NCI-H345 treated with DMSO at 0.1 percent for 48 hours (cell line): ENCODE measurements around the gene RFX8.
A peak's percentile ranks its signal among the peaks of the same experiment; 100 is the strongest.
"Not testable (repeated sequence)": the region's sequence is repeated elsewhere in the genome, so short reads cannot be mapped to it uniquely, and the experiment has no call there.

Experiments used
- DNase-seq: peaks from one replicate; lab custom pipeline; 2025; ENCODE audit not compliant: unreplicated experiment; lab: John Stamatoyannopoulos, UW

RFX8 gene

DNA sequence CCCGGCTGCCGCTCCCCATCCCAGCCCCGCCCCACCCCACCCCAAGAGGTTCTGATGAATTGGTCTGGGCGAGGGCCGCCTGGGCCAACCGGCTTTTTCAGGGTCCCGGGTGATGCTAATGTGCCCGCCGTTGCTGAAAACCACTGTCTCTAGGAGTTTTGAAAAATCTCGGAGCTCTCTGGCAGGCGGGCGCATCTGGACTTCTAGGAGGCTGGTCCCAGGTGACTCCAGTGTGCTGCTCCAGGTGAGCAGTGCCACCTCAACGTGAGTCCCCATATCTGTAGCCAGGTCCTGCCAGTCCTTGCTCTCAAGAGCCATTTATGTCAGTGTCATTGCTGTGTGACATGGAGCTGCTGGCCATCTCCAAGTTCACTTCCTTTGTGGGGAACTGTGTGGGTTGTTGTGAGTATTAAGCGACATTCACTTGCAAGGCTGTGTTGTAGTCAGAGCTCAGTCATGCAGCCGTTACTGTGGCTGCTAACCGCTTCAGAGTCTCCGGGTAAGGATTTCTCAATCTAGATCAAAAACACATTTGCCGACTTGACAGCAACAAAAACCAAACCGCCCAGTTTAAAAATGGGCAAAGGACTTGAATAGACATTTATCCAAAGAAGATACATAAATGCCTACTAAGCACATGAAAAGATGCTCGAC lies at the start of gene RFX8:
TSS of gene RFX8 (minus strand) at position 382 of the 654 bp plus-strand sequence. CDS start 8,264 bp downstream, outside the sequence.
- no peak for DNase-seq

DNA sequence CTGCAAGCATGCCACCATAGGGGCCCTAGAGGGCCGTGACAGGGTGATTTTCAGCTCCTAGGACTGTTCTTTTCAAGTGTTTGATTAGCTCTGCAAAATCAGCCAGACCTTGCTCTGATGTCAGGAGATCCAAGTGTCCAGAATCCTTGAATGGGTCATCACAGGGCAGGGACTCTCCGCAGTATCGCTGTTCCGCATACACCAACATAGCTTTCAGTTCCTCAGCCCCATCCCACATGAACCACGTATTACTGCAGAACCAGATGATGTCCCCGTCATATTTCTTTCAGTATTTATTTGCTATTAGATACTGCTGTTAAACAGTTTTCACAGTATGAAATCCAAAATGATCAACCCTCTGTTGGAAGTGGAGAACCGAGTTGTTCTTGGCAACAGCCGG lies 46.6 kb upstream of the RFX8 start:
- DNase-seq = no peak

DNA sequence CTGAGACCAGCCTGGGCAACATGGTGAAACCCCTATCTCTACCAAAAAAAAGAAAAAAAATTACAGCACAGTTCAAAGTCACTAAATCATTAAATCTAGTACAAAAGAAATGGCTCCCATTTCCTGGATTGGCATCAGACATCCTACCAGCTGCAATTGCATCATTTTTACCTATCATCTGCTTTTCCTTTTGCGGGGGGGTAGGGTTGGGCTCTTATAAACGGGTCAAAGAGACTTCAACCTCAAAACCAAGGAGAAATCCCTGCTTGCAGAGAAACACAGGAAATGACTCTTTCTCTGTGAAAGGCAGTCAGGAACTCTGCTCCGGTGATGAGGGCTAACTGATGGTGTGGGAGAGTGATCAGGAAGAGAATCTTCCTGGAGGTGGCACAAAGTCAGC lies 45.3 kb upstream of the RFX8 start:
- DNase-seq = no peak

DNA sequence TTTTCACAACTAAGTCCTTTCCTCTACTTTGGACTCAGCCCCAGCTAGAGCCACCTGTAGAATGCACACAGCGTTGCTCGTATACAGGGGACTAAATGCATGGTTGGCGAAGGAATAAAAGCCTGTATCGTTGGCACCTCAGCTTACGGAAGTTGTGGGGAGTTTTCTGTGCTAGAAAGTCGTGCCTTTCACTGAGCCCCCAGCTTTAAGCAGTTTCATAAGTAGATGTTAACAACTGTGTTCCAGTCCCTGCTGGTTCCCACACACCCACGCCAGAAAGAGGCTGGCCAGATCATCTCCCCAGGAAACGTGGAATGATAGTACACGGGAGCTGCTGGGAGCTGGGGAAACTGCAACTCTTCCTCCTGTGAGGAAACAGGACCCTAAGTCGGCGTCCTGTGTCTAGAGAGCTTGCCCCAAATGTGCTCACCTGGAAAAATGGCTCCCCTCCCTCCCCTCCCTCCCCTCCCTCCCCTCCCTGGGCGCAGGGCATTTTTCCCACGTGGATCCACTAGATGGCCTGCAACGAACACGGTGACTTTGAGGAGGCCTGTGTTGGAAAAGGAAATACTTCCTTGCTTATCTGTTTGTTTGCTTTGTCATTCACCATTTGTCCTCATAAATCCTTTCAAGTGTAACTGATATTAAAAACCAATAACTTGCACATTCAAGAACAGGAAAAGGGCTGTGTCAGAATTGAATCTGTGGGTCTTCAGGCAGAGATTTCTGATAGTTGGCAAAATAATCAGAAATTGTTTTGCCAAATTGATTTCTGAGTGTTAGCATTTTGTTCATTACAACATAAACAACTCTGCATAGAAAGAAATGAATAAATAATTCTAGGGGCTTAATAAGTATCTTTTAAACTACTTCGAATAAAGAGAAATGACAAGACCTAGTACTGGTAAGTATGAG lies 43.9 kb upstream of the RFX8 start:
- DNase-seq = peak; percentile 22

DNA sequence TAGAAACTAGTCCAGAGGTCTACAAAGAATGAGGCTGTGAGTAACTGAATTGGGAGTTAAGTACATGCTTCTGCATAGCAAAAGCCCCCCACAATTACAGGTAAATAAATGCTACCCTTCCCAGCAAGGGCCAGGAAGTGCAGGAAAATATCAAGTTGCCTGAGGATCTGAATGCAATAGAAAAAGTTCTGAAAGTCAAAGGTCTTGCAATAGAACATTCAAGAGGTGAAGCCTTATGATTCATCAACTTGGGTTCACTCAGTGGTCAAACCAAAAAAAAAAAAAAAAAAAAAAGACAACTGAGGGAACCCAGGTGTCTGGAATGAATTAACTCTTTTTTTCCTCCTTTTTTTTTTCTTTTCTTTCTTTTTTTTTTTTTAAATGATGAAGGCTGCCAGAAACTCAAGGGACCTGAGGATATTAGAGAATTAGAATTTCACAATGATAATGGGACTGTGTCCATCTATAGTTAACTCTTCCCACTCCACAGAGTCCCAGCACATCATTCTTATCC lies 42.9 kb upstream of the RFX8 start:
- DNase-seq = no peak

DNA sequence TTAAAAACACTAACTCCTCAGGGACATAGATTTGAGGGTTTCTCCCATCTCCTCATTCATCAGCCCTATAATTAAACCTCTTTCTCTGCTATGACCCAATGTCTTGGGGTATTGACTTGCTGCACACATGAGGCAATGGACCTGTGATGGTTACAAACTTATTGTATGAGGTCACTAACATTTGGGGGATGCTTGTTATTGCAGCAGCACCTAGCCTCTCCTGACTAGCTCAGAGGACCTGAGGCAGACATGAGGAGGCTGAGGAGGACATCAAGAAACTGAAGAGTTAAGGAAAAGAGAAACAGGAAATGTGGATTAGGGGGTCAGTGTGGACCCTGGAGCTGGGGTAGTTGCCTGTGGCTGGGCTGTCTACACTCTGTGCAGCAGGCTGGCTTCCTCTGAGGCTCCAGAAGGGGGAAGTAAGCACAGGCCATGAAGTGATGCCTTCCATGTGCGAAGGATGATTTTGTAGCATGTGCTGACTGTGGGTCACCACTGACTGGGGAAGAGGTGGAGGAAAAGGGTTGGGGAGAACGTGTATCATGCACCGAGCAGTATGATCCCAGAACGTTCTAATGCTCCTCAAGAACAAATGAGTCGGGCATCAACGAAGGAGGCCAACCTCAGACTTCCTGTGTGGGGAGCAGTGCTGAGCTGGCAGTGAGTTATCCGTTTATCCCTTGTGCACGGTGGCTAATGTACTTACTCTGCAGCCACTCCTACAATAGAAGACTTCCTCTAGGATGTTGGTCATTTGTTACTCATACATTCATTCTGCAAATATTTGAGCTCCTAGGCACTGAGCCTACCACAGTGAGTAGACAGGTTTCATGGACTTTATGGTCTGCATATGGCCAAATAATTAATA lies 42.1 kb upstream of the RFX8 start:
- DNase-seq = no peak

DNA sequence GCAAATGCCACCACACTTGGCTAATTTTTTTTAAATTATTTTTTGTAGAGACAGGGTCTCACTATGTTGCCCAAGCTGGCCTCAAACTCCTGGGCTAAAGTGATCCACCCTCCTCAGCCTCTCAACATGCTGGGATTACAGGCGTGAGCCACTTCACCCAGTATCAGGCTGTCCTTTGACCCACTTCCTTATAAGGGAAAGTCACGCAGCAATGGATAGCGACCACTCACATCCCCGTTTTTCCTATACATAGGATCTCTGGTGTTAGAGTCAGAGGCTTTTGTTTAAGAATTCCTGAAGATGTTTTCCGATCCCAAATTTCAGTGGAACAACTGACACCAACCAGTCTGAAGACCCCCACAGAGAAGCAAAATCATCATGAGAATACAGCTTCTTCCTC lies 41.4 kb upstream of the RFX8 start:
- no peak for DNase-seq

DNA sequence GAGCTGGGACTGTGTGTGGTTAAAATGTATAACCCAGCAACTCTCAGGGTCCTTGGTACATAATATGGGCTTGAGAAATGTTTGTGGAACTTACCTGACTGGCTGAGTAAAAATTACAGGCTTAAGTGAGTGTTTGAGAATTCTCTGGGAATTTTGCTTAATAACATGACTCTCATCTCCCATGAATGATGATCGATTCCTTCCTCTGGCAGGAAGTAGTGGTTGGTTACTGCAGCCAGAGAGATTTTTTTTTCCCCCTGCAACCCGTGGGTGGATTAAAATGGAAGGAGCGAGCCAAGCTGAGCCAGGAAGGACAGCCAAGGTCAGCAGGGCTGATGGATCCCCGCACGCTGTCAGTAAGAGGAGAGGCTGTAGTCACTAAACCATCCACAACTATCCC lies 40.6 kb upstream of the RFX8 start:
- DNase-seq = no peak

DNA sequence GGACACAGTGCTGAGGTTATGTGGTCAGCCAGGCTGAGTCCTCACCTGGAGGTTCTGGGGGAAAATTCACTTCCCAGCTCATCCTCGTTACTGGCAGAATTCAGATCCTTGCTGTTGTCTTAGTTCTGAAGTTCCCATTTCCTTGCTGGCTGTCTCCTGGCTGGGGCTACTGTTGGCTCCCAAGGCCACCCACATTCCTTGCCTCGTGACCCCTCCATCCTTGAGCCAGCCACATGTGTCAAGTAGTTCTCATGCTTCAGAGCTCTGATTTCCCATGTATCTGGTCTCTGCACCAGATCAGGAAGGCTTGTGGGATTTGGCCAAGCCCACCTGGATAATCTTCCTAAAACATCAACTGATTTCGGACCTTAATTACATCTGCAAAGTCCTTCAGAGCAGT lies 38.1 kb upstream of the RFX8 start:
- no peak for DNase-seq

DNA sequence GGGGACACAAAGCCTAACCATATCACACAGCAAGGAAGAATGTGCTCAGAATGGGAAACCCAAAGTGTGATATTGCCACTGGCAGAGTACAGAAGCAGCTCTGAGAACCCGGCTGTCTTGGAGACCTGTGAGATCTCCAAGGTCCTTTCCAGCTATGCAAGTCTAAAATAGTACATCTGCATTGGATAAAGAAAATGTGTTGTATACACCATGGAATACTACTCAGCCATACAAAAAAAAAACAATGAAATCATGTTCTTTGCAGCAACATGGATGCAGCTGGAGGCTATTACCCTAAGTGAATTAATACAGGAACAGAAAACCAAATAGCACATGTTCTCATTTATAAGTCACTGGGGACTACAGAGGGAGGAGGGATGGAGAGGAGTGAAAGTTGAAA lies 36.5 kb upstream of the RFX8 start:
- no peak for DNase-seq

DNA sequence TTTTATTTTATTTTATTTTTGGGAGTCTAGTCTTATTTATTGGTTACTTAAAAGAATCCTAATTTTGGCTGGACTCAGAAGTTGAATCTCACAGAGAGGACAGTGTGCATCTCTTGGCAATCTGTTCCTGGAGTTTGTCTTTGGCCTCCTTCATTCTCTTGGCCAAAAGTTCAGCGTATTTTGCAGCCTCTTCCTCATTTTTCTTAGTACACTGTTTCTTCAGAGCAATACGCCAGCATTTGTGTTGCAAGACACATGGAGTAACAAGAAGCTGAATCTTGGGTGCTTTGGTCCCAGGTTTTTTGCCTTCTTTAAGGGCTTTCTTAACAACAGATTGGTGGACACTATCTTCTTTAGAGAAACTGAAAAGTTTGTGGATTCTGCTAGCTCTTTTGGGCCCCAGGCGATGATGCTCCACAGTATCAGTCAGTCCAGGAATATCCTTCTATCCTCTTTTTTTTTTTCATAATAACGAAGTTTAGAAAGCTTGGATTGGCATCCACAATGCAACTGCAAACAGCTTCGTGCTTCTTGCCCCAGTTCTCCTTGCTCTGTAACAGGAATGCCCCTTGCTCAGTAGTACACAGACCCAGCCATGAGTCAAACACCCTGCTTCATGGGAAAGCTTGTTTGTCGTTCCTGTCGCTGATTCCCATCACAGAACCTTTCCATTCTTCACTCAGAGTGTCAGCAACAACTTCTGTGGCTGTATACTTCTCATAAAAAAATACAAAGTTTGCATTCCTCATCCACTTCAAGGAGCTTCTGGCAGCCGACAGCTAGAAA lies 34.8 kb upstream of the RFX8 start:
- DNase-seq = no peak

DNA sequence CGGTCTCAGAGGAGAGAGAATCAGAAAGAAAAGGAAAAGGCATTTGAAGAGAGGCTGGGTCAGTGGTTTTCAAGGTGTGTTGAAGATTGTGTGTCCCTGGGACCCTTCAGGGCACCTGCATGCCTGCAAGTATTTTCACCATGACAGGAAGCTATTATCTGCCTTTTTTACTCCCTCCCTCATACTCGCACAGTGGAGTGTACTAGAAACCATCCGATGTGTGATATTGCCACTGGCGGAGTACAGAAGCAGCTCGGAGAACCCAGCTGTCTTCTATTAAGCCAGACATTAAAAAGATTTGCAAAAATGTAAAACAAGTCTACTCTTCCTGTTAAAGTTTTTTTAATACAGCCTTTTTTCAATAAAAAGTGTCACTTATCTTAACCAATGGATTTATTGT lies 33.7 kb upstream of the RFX8 start:
- no peak for DNase-seq

DNA sequence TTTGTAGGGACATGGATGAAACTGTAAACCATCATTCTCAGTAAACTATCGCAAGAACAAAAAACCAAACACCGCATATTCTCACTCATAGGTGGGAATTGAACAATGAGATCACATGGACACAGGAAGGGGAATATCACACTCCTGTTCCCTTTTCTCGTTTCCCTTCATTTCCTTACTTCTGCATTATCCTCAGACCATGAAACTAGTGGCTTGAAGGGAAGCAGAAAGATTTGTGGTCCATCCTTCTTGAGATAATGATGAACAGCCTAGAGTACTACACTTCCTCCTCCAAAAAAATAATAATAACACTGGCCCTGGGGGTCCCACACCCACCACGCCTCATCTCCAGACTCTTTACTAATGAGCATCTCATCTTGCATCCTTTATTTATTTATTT lies 30.4 kb upstream of the RFX8 start:
- DNase-seq = not testable (repeated sequence)

DNA sequence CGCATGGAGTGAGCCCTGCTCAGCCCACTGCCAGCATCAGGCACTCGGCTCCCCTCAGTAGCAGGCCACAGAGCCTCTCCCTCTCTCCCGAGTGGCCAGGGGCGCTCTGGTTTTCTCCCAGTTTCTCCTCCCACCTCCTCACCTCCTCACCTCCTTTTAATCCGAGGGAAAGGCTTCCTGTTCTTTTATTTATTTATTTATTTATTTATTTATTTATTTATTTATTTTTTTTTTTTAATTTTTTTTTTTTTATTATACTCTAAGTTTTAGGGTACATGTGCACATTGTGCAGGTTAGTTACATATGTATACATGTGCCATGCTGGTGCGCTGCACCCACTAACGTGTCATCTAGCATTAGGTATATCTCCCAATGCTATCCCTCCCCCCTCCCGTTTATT lies 29.8 kb upstream of the RFX8 start:
- DNase-seq = not testable (repeated sequence)

DNA sequence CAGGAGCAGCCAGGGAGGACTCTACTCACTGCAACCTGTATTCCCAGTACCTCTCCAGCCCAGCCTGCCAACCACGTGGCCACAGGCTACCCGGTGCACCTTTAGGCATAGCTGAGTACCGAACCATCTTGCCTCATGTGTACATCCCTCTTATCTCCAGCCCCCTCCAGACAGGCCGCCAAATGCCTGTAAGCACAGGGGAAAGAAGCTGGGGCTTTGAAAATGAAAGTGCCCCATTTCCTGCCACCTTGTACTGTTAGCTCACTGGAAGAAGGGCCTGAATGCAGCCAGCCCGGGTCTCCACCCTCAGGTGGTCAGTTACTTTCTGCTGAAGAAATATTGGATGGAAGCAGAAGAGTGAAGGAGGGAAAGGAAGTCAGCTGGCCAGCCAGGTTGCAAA lies 27.2 kb upstream of the RFX8 start:
- no peak for DNase-seq

DNA sequence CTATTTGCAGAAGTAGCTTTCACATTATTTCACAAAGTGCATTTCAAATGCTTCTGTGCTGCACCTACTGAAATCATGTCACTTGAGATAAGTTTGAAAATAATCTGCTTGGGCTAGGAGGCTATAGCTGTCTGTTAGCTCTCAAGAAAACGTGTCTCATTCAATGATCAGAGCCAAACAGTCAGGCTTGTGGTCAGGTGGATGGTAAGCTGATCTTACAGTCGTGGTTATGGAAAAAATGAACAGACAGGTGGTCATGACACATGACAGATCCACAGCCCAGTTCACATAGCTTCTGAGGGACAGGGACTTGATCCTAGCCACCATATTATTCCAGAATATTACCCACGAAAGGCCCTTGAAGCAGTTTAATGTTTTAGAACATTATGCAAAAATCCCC lies 26.5 kb upstream of the RFX8 start:
- no peak for DNase-seq

DNA sequence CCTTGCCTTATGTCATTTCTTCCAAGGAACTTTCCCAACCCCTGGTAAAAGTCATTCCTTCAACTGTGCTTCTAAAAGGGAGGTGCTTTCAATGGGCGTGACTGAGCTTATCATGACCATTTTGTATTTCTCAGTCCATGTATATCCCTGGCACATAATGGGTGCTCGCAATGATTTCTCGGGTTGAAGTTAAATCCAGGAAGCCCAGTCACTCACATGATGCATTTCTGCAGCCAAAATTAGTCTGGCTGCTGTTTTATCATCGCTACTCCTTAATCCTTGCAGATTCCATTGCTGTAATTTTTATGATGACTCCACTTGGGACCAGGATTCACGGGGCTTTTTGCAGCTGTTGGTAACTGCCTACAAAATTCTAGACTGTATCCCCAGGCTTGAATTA lies 25.9 kb upstream of the RFX8 start:
- no peak for DNase-seq

DNA sequence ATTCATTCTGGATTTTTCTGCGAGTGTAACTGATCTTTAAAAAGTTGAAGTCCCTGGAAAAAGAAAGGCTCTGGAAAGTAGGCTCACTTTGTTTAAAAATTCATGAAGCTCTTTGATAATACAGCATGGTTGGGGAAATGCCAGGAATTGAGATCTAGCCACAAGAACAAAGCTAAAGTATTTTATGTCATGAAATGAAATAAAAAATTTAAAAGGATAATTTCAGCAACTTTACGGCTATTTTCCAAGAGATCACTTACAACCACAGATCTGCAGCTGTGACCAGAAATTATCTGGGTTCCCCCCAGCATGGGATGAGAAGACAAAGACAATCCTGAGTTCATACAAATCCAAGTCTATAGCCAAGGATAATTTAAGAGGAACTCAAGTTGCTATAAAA lies 25.3 kb upstream of the RFX8 start:
- DNase-seq = no peak

DNA sequence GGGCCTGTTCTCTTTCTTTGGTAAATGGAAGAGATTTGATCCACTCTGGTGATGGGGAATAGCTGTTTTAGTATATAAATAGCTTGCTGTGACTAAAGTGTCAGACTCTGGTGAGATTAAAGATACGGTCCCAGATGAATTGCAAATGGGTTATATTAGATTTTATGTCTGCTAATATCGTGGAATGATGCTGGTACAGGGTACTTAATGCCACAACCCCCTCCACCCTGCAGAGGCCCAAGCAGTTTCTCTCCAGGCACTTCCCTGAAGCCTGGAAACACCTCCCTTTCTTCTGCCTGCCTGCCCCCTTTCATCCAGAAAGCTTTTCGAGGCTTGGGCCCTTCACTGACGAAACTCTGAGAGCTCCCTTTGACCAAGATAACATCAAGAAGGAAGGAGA lies 21.4 kb upstream of the RFX8 start:
- DNase-seq = no peak

DNA sequence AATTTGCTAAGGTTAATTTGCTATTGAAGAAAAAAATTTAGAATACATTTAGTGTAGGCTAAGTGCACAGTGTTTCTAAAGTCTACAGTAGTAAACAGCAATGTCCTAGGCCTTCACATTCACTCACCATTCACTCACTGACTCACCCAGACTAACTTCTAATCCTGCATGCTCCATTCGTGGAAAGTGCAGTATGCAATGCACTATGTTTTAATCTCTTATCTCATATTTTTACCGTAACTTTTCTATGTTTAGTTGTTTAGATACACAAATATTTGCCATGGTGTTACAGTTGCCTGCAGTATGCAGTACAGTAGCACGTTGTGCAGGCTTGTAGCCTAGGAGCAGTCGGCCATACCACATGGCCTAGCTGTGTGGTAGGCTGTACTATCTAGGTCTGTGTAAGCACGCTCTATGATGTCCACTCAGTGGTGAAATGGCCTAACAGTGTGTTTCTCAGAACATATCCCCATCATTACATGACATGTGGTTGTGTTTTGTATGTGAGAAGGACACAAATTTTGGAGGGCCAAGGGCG lies 18.1 kb upstream of the RFX8 start:
- no peak for DNase-seq
